ENCODE data around the gene SNX5.

The SNX5 gene

GRCh38 chr20:17998446-17998845 is 29.9 kb upstream of the SNX5 start:
- 96% methylated on average over 5 of the region's 5 CpGs for WGBS
- H3K4me2 ChIP-seq (ENCODE audit: low read length, poor library complexity, severe bottlenecking): no peak overlapping the region
- H3K27me3 ChIP-seq (ENCODE audit: control insufficient read depth in 1 of 2, insufficient read depth in 1 of 2, low read length in 2 of 2): peaks cover 4 to 21% of the 10 kb centered on the region in 2 experiments
- no peaks in the 10 kb centered on the region for H3K9me3 ChIP-seq (ENCODE audit: control insufficient read depth, low read length)
- no peak overlapping the region for H2BK12ac ChIP-seq (ENCODE audit: low read length in 2 of 2)
- no peak for DNase-seq
- H3K14ac ChIP-seq (ENCODE audit: low read length in 2 of 2): no peak overlapping the region
- no peak overlapping the region for H2BK5ac ChIP-seq (ENCODE audit: low read depth, low read length, poor library complexity, severe bottlenecking)
- no peak overlapping the region for H2BK120ac ChIP-seq (ENCODE audit: low read depth, low read length)
- no peak overlapping the region for H4K91ac ChIP-seq (ENCODE audit: low read length)
- no peak overlapping the region for H3K18ac ChIP-seq (ENCODE audit: low read depth in 1 of 2, low read length in 2 of 2)
- H2BK15ac ChIP-seq (ENCODE audit: low read depth, poor library complexity, severe bottlenecking): no peak overlapping the region
- no peaks in the 10 kb centered on the region for H3K36me3 ChIP-seq (ENCODE audit: control insufficient read depth in 1 of 2, insufficient read depth in 2 of 2, low read depth in 1 of 2, low read length in 2 of 2)
- H3K79me1 ChIP-seq (replicated peaks; ENCODE audit: low read length, poor library complexity, severe bottlenecking): no peaks in the 10 kb centered on the region
- no peak overlapping the region for H3K4me3 ChIP-seq (ENCODE audit: insufficient read depth in 1 of 2, low read depth in 1 of 2, low read length in 2 of 2)
- H2AFZ ChIP-seq (ENCODE audit: low read depth, low read length): no peak overlapping the region
- H3K9ac ChIP-seq (ENCODE audit: low read length): no peak overlapping the region
- H3K23ac ChIP-seq (ENCODE audit: low read length in 2 of 2): no peak overlapping the region
- no peak overlapping the region for H4K8ac ChIP-seq (ENCODE audit: low read length)
- no peak overlapping the region for H3K4ac ChIP-seq (ENCODE audit: low read depth in 1 of 2, low read length in 2 of 2)
- H3K4me1 ChIP-seq (ENCODE audit: control insufficient read depth, insufficient read depth, low read depth, low read length): peaks cover 2% of the 10 kb centered on the region
- no peak overlapping the region for H3K27ac ChIP-seq (ENCODE audit: low read length, poor library complexity, severe bottlenecking)
- H2AK5ac ChIP-seq (ENCODE audit: low read length, severe bottlenecking): no peak overlapping the region

- H3K4ac ChIP-seq (ENCODE audit: low read depth in 1 of 2, low read length in 2 of 2): no peak overlapping the region
- DNase-seq: peak; percentile 61
- H4K91ac ChIP-seq (ENCODE audit: low read length): no peak overlapping the region
- no peak overlapping the region for H3K27ac ChIP-seq (ENCODE audit: low read length, poor library complexity, severe bottlenecking)
- no peaks in the 10 kb centered on the region for H3K9me3 ChIP-seq (ENCODE audit: control insufficient read depth, low read length)
- H3K9ac ChIP-seq (ENCODE audit: low read length): peak overlapping the region; percentile 39
- WGBS: 24% methylated on average over 14 of the region's 16 CpGs
- no peak overlapping the region for H3K14ac ChIP-seq (ENCODE audit: low read length in 2 of 2)
- H3K27me3 ChIP-seq (ENCODE audit: control insufficient read depth in 1 of 2, insufficient read depth in 1 of 2, low read length in 2 of 2): peaks cover 4 to 21% of the 10 kb centered on the region in 2 experiments
- peaks cover 5% of the 10 kb centered on the region for H3K4me1 ChIP-seq (ENCODE audit: control insufficient read depth, insufficient read depth, low read depth, low read length)
- H2BK12ac ChIP-seq (ENCODE audit: low read length in 2 of 2): no peak overlapping the region
- no peak overlapping the region for H3K18ac ChIP-seq (ENCODE audit: low read depth in 1 of 2, low read length in 2 of 2)
- no peak overlapping the region for H2AFZ ChIP-seq (ENCODE audit: low read depth, low read length)
- H3K4me3 ChIP-seq (ENCODE audit: insufficient read depth in 1 of 2, low read depth in 1 of 2, low read length in 2 of 2): peak overlapping the region in 1 of 2 experiments; percentile 38
- H2BK15ac ChIP-seq (ENCODE audit: low read depth, poor library complexity, severe bottlenecking): no peak overlapping the region
- no peak overlapping the region for H2BK5ac ChIP-seq (ENCODE audit: low read depth, low read length, poor library complexity, severe bottlenecking)
- peak overlapping the region; percentile 35 for H2AK5ac ChIP-seq (ENCODE audit: low read length, severe bottlenecking)
- H3K36me3 ChIP-seq (ENCODE audit: control insufficient read depth in 1 of 2, insufficient read depth in 2 of 2, low read depth in 1 of 2, low read length in 2 of 2): no peaks in the 10 kb centered on the region
- H3K4me2 ChIP-seq (ENCODE audit: low read length, poor library complexity, severe bottlenecking): peak overlapping the region; percentile 35
- H3K79me1 ChIP-seq (replicated peaks; ENCODE audit: low read length, poor library complexity, severe bottlenecking): no peaks in the 10 kb centered on the region
- no peak overlapping the region for H3K23ac ChIP-seq (ENCODE audit: low read length in 2 of 2)
- H4K8ac ChIP-seq (ENCODE audit: low read length): no peak overlapping the region
- no peak overlapping the region for H2BK120ac ChIP-seq (ENCODE audit: low read depth, low read length)
These were observed 27.6 kb upstream of the SNX5 start for GRCh38 chr20:17995967-17996819.

DNA sequence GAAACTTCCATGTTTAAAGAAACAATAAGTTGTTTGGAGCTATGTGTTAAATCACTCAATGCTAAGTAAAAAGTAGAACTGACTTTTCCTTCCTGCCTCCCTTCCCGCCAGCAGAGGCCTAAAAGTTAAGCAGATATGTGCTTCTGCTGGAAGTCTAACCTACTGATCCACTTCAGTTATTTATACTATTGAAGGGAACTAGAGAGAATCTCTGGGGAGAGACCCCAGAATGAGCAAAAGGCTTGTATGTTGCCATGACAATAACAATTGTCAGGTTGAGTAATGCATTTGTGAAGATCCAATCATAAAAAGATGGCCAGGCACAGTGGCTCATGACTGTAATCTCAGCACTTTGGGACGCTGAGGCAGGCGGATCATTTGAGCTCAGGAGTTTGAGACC is 25.0 kb upstream of the SNX5 start:
- Histone ChIP-seq H4K91ac (ENCODE audit: low read length) (no peak overlapping the region), H2BK15ac (ENCODE audit: low read depth, poor library complexity, severe bottlenecking) (no peak overlapping the region), H3K4me2 (ENCODE audit: low read length, poor library complexity, severe bottlenecking) (no peak overlapping the region), H2AFZ (ENCODE audit: low read depth, low read length) (no peak overlapping the region), H3K18ac (ENCODE audit: low read depth in 1 of 2, low read length in 2 of 2) (no peak overlapping the region), H3K4me1 (ENCODE audit: control insufficient read depth, insufficient read depth, low read depth, low read length) (peaks cover 5% of the 10 kb centered on the region), H3K9me3 (ENCODE audit: control insufficient read depth, low read length) (no peaks in the 10 kb centered on the region), H2BK5ac (ENCODE audit: low read depth, low read length, poor library complexity, severe bottlenecking) (no peak overlapping the region), H3K27ac (ENCODE audit: low read length, poor library complexity, severe bottlenecking) (no peak overlapping the region), H2BK120ac (ENCODE audit: low read depth, low read length) (no peak overlapping the region), H3K9ac (ENCODE audit: low read length) (no peak overlapping the region), H3K27me3 (ENCODE audit: control insufficient read depth in 1 of 2, insufficient read depth in 1 of 2, low read length in 2 of 2) (peaks cover 0 to 9% of the 10 kb centered on the region in 2 experiments), H3K79me1 (replicated peaks; ENCODE audit: low read length, poor library complexity, severe bottlenecking) (peaks cover 8% of the 10 kb centered on the region), H4K8ac (ENCODE audit: low read length) (no peak overlapping the region), H3K23ac (ENCODE audit: low read length in 2 of 2) (no peak overlapping the region), H3K4ac (ENCODE audit: low read depth in 1 of 2, low read length in 2 of 2) (no peak overlapping the region), H3K4me3 (ENCODE audit: insufficient read depth in 1 of 2, low read depth in 1 of 2, low read length in 2 of 2) (no peak overlapping the region), H2AK5ac (ENCODE audit: low read length, severe bottlenecking) (no peak overlapping the region), H3K36me3 (ENCODE audit: control insufficient read depth in 1 of 2, insufficient read depth in 2 of 2, low read depth in 1 of 2, low read length in 2 of 2) (peaks cover 9 to 17% of the 10 kb centered on the region in 2 experiments), H3K14ac (ENCODE audit: low read length in 2 of 2) (no peak overlapping the region), H2BK12ac (ENCODE audit: low read length in 2 of 2) (no peak overlapping the region)
- DNase-seq: no peak
- WGBS: 80% methylated on average over 2 of the region's 3 CpGs

GRCh38 chr20:17992847-17993513 is 24.4 kb upstream of the SNX5 start:
- no peak overlapping the region for H3K23ac ChIP-seq (ENCODE audit: low read length in 2 of 2)
- no peak overlapping the region for H2AFZ ChIP-seq (ENCODE audit: low read depth, low read length)
- H3K27ac ChIP-seq (ENCODE audit: low read length, poor library complexity, severe bottlenecking): no peak overlapping the region
- H3K4me2 ChIP-seq (ENCODE audit: low read length, poor library complexity, severe bottlenecking): no peak overlapping the region
- H2BK12ac ChIP-seq (ENCODE audit: low read length in 2 of 2): no peak overlapping the region
- H3K4me1 ChIP-seq (ENCODE audit: control insufficient read depth, insufficient read depth, low read depth, low read length): peaks cover 5% of the 10 kb centered on the region
- peaks cover 0 to 6% of the 10 kb centered on the region in 2 experiments for H3K27me3 ChIP-seq (ENCODE audit: control insufficient read depth in 1 of 2, insufficient read depth in 1 of 2, low read length in 2 of 2)
- DNase-seq: no peak
- H3K18ac ChIP-seq (ENCODE audit: low read depth in 1 of 2, low read length in 2 of 2): no peak overlapping the region
- H3K79me1 ChIP-seq (replicated peaks; ENCODE audit: low read length, poor library complexity, severe bottlenecking): peaks cover 10% of the 10 kb centered on the region
- no peak overlapping the region for H3K4ac ChIP-seq (ENCODE audit: low read depth in 1 of 2, low read length in 2 of 2)
- no peak overlapping the region for H2AK5ac ChIP-seq (ENCODE audit: low read length, severe bottlenecking)
- H2BK15ac ChIP-seq (ENCODE audit: low read depth, poor library complexity, severe bottlenecking): no peak overlapping the region
- 61% methylated on average over 3 of the region's 5 CpGs for WGBS
- H3K9me3 ChIP-seq (ENCODE audit: control insufficient read depth, low read length): no peaks in the 10 kb centered on the region
- no peak overlapping the region for H3K4me3 ChIP-seq (ENCODE audit: insufficient read depth in 1 of 2, low read depth in 1 of 2, low read length in 2 of 2)
- no peak overlapping the region for H4K8ac ChIP-seq (ENCODE audit: low read length)
- H3K36me3 ChIP-seq (ENCODE audit: control insufficient read depth in 1 of 2, insufficient read depth in 2 of 2, low read depth in 1 of 2, low read length in 2 of 2): peaks cover 9 to 20% of the 10 kb centered on the region in 2 experiments
- no peak overlapping the region for H3K14ac ChIP-seq (ENCODE audit: low read length in 2 of 2)
- H3K9ac ChIP-seq (ENCODE audit: low read length): no peak overlapping the region
- H4K91ac ChIP-seq (ENCODE audit: low read length): no peak overlapping the region
- no peak overlapping the region for H2BK5ac ChIP-seq (ENCODE audit: low read depth, low read length, poor library complexity, severe bottlenecking)
- H2BK120ac ChIP-seq (ENCODE audit: low read depth, low read length): no peak overlapping the region

Data from mesenchymal stem cell (in vitro differentiated cells and primary cell).